Stimulated activated CD8-positive, alpha-beta memory T cell treated with anti-CD3 and anti-CD28 coated beads, Interleukin-15, amount 100 ng/mL, for 48 hours (primary cell): ENCODE data around the gene IRF2BPL.
A peak's percentile ranks its signal among the peaks of the same experiment; 100 is the strongest.

Experiments used
- DNase-seq, 2 donors: peaks; one replicate each; pipeline ENCODE4 v3.0.0-alpha.2; 2020; ENCODE audit warnings: low read depth in 2 of 2

Gene IRF2BPL

DNA sequence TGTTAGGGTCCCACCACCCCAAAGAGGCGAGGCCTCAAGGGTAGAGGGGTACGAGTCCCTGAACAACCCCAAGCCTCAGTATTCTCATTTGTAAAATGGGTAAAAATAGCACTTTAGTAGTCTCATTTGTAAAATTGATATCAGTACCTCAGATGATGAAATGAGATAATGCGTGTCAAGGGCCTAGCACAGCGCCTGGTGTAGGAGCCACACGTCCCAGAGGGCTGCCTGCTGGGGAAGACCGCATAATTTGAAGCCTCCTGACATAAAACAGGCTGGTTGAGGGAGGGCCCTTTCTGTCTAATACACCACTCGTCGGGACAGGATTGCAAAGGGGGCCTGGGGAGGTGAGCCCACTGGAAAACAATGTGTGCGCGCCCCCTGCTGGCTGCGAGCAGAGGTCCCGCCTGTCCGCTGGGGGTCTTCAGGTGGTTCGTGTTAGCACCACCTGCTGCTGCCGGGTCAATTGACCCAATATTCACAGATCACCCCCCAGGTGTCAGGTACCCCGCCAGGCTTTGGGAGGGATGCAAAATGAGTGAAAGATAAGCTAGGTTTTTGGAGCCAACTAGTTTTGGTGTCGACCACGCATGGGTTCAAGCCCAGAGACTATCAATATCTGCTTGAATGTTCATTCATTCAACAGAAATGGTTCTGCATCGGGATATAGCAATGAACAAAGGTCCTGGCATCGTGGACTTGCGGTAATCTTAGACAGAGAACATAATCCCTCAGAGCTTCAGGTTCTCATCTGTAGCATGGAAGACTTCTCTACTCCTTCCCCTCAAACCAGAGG, 24.7 kb upstream of the IRF2BPL start:
- DNase-seq, result peak; percentile 67 to 75

- no peak for DNase-seq
These were observed 24.0 kb upstream of the IRF2BPL start for GRCh38 chr14:77052281-77053044.

- no peak for DNase-seq
These were observed 22.6 kb upstream of the IRF2BPL start for GRCh38 chr14:77051116-77051515.

- no peak for DNase-seq
These were observed 18.2 kb upstream of the IRF2BPL start for GRCh38 chr14:77046721-77047120.

GRCh38 chr14:77045238-77046162, 17.0 kb upstream of the IRF2BPL start:
- DNase-seq, result no peak

DNA sequence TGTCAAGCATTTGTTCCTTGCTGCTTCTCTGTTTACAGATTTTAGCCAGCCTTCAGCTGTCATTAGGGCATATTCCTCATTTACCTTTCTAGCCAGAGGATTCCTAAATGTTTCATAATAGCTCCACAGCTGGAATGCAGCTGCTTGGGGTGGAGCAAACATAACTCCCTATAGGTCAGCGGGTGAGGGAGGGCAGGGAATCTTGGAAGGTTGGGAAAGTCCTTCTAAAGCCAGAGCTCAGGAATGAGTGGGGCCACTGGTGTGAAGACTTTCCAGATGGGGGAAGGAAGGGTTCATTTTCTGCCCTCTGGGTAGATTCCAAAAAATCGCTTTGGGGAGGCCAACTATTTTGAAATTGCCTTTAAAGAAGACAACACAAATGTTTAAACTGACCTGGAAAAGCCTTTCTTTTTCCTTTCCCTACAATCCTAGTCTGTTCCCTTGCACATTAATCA, 16.3 kb upstream of the IRF2BPL start:
- no peak for DNase-seq

DNA sequence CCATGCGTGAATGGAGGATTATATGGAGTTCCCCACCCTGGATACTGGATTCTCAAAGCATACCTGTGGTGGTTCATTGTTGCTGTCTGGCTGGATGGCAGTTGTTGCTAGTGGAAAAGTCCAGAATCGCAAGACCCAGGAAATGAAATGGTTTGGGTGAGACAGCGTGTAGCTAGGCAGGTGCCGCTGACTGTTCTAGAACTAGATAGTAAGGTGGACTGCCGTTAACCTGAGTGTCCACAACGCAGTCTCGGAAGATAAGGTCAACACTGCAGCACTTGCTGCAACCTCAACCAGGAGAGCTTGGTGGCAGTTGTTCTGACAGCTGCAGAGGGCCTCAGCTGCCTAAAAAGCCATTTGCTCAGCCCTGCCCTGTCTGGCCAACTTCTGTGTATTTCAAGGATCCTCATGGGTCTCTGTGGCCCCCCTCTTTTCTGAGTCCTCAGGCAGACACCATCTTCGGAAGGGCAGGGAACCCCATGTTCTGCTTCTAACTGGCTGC, 15.5 kb upstream of the IRF2BPL start:
- no peak for DNase-seq

- DNase-seq, result peak in 1 of 2 donors; percentile 54
These were observed 14.9 kb upstream of the IRF2BPL start for GRCh38 chr14:77043177-77043983.

- no peak for DNase-seq
These were observed 13.5 kb upstream of the IRF2BPL start for GRCh38 chr14:77041881-77042545.

- no peak for DNase-seq
These were observed 12.5 kb upstream of the IRF2BPL start for GRCh38 chr14:77040741-77041653.

DNA sequence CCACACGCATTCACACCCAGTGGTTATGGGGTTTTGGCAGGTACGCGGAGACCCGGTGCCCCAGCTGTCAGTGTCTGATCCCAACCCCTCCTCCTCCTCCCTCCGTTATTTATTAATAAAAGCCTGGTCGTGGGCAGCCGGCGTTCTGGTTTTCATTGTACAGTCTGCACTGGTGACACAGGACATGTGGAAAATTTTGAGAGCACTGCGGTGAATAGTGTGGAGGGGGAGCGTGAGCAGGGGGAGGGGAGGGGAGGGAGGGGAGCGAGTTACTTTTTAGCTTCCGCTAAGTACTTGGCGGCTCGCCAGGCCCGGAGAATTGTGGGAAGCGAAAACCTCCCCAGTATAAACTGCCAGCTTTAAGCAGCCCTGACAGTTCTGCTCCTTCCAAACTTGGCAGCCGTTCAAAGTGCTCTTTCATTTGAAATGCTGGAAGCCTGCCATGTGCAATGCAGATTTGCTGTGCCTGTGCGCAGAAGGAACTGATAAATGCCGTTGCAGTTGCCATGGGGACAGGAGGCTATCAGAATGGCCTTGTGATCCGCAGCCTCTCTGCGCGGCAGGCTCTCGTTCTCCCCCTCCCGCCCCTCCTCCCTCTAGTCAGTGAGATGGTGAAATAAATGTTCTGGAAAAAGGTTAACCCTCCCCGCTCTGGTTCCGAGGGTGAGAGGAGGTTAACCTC, 11.7 kb upstream of the IRF2BPL start:
- DNase-seq, result peak; percentile 81 to 82

DNA sequence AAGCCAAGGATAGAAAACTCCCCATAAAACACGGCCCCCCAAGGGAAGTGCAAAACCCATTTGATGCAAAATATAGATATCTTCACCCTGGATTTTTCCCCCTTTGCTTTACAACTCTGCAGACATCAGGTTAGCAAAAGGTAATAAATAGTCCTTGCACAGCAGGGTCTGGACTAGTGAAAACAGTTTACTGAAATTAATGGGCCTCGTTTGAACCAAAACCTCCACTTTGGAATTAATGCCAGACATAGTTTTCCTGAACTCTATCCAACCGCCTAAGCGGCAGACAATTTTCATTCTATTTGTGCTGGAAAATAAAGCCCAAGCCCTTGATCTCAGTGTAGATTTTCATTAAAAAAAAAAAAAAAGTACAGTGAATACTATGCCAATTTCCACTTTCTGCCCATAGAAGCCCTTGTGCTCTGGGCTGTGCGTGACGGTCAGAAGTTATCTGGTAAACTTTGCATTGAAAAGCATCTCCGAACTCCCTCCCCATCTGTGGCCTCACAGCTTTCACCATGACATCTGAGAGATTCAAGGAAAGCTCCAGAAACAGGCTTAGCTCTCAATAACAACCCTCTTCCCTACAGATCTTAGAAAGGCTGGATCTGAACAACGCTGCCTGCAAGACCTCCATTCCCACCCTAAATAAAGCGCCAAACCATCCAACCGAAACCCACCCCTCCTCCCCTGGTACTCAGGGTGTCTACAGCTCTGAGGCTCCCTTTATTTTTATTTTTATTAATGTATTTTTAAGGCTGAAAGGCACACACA, 11.0 kb upstream of the IRF2BPL start:
- no peak for DNase-seq

- peak in 1 of 2 donors; percentile 47 for DNase-seq
These were observed 9.5 kb upstream of the IRF2BPL start for GRCh38 chr14:77037938-77038568.

DNA sequence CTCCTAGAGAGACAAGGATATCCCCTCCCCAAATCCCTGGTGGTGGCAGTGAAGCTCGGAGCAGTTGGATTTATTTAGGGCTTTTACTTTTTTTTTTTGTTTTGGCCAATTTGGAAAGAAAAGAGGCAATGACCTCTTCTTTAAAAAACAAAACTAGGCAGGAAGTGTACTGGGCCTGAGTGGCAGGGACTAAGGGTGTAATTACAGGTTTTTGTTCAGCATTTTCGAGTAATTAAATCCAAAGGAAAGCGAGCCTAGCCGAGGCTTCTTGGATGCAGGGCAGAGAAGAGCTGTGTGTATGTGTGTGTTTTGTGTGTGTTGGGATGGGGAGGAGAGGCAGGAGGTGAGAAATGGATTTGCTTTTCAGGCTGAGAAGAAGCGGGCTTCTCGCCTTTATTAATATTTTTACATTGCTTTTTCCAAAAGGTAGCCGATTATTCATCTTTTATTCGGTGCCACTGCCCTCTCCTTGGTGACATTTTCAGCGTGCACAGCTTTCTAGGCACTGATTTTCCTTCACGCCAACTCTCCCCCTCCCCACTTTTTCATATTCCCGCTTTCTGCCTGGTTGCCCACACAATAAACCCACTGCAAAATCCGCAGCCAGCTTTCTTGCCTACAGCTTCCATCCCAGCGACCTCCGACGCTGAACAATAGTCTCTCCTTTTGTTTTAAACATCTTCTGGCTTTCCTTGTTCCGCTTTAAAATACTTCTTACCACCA, 8.9 kb upstream of the IRF2BPL start:
- DNase-seq, result no peak

- no peak for DNase-seq
These were observed 8.1 kb upstream of the IRF2BPL start for GRCh38 chr14:77036484-77037214.

- DNase-seq, result no peak
These were observed 6.8 kb upstream of the IRF2BPL start for GRCh38 chr14:77035267-77035666.
